PC-3 (cell line): ENCODE measurements around the gene SLC27A4.

Experiments used
- CTCF ChIP-seq: fragments of 300-600 bp; sonication (generic); conservative IDR thresholded peaks from 2 replicates; pipeline ENCODE4 v1.5.1; 2017; ENCODE audit warnings: antibody characterized with exemption, low read depth, mild to moderate bottlenecking, low read length
- EZH2phosphoT487 ChIP-seq: fragments of 300-600 bp; sonication (generic); IDR thresholded peaks from 2 replicates; pipeline ENCODE4 v1.6.1; 2018; ENCODE audit warnings: mild to moderate bottlenecking, antibody characterized with exemption, low read length, borderline replicate concordance

- TF ChIP-seq EZH2phosphoT487 (no peak), CTCF (no peak)
Observed at GRCh38 chr9:128355451-128355850, 15.1 kb downstream of the SLC27A4 start.
